SW480 (cell line): ENCODE measurements around the gene XPNPEP3.
A peak's percentile ranks its signal among the peaks of the same experiment; 100 is the strongest.
"Not testable (repeated sequence)": the region's sequence is repeated elsewhere in the genome, so short reads cannot be mapped to it uniquely, and the experiment has no call there.

Source experiments
- DNase-seq: peaks from one replicate; pipeline ENCODE4 v3.0.0-alpha.2; 2016; ENCODE audit warnings: low spot score

Gene XPNPEP3

DNA sequence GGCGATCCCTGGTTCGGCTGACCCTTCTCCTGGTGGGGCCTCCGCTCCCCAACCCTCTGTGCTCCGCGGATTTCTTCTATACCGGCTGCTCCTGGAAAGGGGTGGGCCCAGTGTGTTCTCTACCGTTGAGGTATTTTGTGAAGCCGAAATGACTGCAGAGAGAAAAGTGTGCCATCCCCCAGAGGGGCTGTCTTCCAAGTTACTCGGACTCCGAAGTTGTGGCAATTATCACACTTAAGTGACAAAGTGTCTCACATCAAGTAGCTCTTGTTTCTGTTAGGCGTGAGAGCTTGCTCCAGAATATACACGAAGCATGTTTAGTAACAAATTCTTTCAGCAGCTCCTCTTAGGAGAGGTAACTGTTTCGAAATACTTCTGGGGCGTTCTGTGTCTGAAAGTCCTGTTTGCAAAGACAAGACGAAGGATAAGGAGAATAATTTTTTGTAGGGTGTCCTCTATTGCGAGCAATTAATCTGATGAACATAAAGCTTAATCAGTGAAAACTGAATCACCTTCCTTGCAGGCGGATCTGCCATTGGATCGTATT, 434 bp downstream of the XPNPEP3 start:
- no peak for DNase-seq

- no peak for DNase-seq
These were observed 5.1 kb downstream of the XPNPEP3 start, which contains the start of gene DNAJB7 for GRCh38 chr22:40862013-40862412. Gene DNAJB7 (minus strand): TSS chr22:40862113. CDS start chr22:40861994, 119 bp downstream.

- no peak for DNase-seq
These were observed 5.6 kb downstream of the XPNPEP3 start for GRCh38 chr22:40862537-40862936.

GRCh38 chr22:40867109-40867508, 10.2 kb downstream of the XPNPEP3 start:
- no peak for DNase-seq

DNA sequence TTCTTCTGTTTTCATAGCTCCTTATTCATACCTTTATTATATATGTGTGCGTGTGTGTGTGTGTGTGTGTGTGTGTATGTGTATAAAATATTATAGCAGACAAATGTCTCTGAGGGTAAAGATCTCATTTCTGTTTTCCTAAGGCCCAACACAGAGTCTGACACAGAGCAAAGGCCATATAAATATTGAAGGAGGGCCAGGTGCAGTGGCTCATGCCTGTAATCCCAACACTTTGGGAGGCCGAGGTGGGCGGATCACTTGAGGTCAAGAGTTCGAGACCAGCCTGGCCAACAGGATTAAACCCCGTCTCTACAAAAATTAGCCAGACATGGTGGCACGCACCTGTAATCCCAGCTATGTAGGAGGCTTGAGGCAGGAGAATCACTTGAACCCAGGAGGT, 11.4 kb downstream of the XPNPEP3 start:
- DNase-seq = not testable (repeated sequence)

- DNase-seq = no peak
These were observed 17.1 kb downstream of the XPNPEP3 start for GRCh38 chr22:40874016-40874415.

GRCh38 chr22:40875111-40875510, 18.2 kb downstream of the XPNPEP3 start:
- DNase-seq = no peak

DNA sequence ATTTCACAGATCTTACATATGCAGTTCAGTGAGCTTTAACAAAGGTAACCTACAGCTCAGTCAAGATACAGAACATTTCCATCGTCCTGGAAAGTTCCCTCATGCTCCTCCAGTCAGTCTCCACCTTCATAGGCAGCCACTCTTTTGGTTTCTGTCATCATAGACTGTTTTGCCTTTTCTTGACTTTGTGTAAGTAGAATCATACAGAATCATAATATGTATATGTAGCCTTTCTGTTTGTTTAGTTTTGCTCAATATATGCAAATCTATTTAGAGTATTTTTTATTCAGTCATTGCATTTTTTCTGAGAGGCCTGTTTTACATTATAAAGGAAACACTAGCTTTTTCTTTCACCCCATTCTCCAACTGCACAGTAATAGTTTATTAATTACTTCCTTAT, 20.0 kb downstream of the XPNPEP3 start:
- DNase-seq = no peak

GRCh38 chr22:40877488-40877887, 20.5 kb downstream of the XPNPEP3 start:
- no peak for DNase-seq

DNA sequence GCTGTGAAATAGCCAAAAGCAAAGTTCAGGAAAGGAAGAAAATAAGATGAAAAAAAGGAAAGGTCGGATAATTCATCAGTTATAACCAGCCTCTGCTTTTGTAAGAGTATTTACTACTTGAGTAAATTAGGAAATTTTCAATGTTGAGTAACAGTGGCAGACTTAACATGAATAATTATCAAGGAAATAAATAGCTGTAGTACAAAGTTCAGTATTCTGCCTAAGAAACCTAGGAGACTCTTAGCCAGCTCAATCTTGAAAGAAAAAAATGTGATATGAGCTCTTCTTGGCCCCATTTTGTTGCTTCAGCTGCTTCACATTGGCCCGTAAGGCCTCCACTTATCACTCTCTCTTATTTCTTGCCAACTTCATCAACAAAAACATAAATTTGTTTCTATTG, 22.0 kb downstream of the XPNPEP3 start:
- no peak for DNase-seq

DNA sequence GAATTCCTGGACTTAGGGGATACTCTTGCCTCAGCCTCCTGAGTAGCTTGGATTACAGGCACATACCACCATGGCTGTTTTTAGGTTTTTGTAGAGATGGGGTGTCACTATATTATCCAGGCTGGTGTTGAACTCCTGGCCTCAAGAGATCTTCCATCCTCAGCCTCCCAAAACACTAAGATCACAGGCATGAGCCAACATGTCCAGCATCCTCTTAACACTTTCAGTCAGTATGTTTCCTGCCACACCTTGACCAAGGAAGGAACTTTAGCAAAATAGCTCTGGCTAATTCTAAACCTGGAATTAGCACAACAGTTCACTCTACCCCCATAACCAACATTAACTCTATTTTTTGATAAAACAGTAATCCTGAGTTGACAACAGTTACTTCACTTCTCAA, 32.2 kb downstream of the XPNPEP3 start:
- DNase-seq = no peak

- DNase-seq = no peak
These were observed 33.9 kb downstream of the XPNPEP3 start for GRCh38 chr22:40890881-40891280.

DNA sequence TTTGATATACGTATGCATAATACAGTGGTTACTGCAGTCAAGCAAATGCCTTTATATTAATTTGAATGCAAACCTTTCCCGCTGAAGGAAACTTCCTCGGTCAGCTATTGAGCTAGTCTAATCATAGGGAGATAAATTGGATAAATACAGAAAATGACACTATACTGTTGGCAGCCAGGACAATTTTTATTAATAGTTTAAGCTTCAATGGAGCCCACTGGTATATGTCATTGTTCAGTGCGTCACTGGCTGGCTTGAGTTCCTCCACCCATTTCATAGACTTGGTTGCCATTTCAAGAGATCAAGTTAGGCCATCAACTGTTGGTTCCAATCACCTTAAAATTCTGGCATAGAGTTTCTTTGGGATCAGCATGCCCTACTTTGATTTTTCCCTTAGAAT, 37.5 kb downstream of the XPNPEP3 start:
- no peak for DNase-seq

DNA sequence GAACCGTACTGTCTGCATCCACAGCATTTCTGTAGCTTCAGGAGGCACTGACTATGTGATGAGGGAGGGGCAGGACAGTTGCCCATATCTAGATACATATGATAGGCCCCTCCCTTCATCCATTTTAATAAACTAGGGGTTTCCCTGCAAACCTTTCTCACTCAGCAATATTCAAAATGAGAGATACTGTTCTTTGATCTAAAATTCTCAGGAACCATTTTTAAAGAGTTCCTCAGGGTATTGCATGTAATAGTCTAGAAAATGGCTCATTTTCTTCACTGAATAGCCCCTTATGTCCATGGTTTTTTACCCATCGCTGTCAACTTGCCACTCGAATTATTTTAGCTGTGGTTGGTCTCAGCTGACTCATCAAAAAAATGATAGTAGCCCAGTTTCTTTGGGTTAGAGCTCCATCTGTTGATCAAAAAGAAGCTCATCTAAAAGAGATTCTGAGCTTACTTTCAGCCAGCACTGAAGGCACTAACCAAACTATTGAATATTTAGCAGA, 42.0 kb downstream of the XPNPEP3 start:
- DNase-seq = peak; percentile 52

GRCh38 chr22:40904101-40904500, 47.2 kb downstream of the XPNPEP3 start:
- no peak for DNase-seq

DNA sequence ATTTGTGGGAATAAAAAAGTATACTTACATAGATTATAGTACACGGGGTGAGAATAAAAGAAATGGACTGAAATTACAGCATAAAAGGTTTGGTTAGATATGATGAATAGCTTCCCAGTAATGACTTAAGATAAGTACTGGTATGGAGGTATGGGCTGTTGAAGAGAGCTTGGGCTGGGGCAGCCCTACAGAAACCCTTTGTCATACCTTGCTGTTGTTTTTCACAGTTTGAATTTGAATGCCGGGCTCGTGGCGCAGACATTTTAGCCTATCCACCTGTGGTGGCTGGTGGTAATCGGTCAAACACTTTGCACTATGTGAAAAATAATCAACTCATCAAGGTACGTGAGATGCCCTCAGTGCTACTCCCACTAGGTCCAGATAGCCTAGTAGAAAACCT, 51.9 kb downstream of the XPNPEP3 start:
- DNase-seq = no peak

DNA sequence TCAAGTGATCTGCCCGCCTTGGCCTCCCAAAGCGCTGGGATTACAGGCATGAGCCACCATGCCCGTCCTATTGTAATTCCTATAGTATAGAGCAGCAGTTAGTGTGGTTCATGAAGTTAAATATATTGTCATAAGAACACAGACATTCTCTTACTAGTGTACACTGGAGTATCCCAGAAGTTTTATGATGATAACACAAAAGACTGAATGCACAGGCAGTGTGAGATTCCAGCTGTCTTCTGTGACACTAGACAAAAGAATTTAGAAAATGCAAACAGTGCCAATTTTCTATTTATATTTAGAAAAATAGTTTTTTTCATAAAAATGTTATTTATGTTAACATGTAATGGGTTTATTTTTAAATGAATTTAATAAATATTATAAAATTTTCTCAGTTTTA, 54.8 kb downstream of the XPNPEP3 start:
- DNase-seq = no peak

- DNase-seq = not testable (repeated sequence)
These were observed 56.0 kb downstream of the XPNPEP3 start for GRCh38 chr22:40912987-40913386.

DNA sequence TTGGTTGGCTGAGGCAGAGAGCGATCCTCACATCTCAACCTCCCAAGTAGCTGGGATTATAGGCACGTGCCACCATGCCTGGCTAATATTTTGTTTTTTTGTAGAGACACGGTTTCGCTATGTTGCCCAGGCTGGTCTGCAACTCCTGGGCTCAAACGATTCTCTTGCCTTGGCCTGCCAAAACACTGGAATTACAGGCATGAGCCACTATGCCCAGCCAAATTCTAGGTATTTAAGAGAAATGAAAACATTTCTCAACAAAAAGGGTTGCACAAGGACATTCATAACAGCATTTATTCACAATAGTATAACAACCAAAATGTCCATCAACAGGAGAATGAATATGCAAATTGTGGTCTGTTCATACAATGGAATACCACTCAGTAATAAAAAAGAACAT, 62.5 kb downstream of the XPNPEP3 start:
- no peak for DNase-seq

DNA sequence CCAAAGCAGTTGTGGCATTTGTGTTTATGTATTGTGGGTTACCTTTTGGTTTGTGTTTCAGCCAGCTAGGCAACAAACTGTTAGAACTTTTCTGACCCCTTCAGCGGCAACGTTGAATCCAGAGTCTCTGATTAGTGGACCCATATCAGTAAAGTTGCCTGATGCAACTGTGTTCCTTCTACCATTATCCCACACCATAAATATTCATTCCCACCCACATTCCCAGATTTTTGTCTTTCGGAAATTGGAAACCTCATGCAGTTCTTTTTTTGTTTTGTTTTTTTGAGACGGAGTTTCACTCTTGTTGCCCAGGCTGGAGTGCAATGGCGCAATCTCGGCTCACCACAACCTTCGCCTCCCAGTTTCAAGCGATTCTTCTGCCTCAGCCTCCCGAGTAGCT, 63.6 kb downstream of the XPNPEP3 start:
- no peak for DNase-seq

- peak; percentile 55 for DNase-seq
These were observed 65.7 kb downstream of the XPNPEP3 start for GRCh38 chr22:40922484-40923303.

DNA sequence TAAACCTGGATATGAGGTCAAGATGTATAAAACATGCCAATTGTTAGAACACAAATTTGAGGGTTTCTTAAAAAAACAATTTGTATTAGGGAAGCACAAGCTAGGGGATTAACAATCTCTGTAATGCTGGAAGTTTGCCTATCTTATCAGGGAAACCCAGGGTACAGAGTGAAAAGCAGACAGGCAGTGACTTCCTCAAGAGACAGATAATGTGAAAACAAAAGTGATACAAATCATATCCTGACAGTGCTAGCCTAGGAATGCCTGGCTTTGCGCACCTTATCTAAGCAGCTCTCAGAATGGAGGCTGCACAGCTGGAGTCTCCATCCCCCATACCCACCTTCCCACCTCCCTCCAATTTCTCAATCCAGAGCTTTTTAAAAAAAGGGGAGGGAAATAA, 71.7 kb downstream of the XPNPEP3 start:
- no peak for DNase-seq

DNA sequence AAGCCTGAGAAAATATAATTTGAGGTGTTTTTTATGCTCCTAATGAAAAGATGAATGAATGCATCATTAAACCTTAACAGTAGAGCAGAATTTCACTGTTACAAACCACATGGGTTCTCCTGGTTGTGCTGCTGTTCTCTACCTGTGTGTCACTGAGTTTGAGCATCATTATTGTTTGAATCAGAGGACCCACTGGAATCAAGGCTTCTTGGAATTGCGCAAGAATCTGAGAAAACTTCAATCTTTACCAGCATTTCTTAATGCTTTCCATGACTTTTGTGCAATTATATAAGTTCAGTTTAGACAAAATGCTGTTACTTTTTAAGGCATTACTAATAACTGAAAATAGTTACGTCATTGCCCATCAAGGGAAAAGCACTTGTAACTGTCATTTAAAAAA, 75.4 kb downstream of the XPNPEP3 start:
- DNase-seq = no peak

DNA sequence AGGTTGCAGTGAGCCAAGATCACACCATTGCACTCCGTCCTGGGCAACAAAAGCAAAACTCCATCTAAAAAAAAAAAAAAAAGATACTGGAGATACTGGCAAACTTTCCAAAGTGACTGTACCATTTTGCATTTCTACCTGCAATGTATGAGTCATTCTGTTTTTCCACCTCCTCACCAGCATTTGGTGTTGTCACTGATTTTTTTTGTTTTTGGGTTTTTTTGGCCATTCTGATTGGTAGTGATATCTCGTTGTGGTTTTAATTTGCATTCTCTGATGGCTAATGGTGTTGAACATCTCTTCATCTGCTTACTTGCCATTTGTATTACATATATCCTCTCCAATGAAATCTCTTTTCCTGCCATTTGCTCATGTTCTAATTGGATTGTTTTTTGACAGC, 82.3 kb downstream of the XPNPEP3 start:
- DNase-seq = no peak
